ENCODE measurements around the gene NPHP1.
"Not testable (repeated sequence)": the region's sequence is repeated elsewhere in the genome, so short reads cannot be mapped to it uniquely, and the experiment has no call there.

Gene NPHP1

GRCh38 chr2:110101901-110102803 is 102.7 kb downstream of the NPHP1 start:
- FAIRE-seq: no peak

- FAIRE-seq: peak; percentile 98
Observed at GRCh38 chr2:110101280-110101844, 103.5 kb downstream of the NPHP1 start.

- not testable (repeated sequence) for FAIRE-seq
Observed at GRCh38 chr2:110100880-110101279, 103.9 kb downstream of the NPHP1 start.

- no peak for FAIRE-seq
Observed at GRCh38 chr2:110100480-110100879, 104.3 kb downstream of the NPHP1 start.

- no peak for FAIRE-seq
Observed at GRCh38 chr2:110099471-110100225, 105.2 kb downstream of the NPHP1 start.

- no peak for FAIRE-seq
Observed at GRCh38 chr2:110099038-110099425, 105.8 kb downstream of the NPHP1 start.

GRCh38 chr2:110097506-110098220 is 107.2 kb downstream of the NPHP1 start:
- no peak for FAIRE-seq

GRCh38 chr2:110095994-110096633 is 108.7 kb downstream of the NPHP1 start:
- FAIRE-seq: no peak

GRCh38 chr2:110094884-110095534 is 109.8 kb downstream of the NPHP1 start:
- not testable (repeated sequence) for FAIRE-seq

GRCh38 chr2:110093924-110094323 is 110.9 kb downstream of the NPHP1 start:
- FAIRE-seq: not testable (repeated sequence)

GRCh38 chr2:110090164-110090563 is 114.6 kb downstream of the NPHP1 start:
- FAIRE-seq: not testable (repeated sequence)

- not testable (repeated sequence) for FAIRE-seq
Observed at GRCh38 chr2:110083757-110084156, 121.1 kb downstream of the NPHP1 start.

- not testable (repeated sequence) for FAIRE-seq
Observed at GRCh38 chr2:110083162-110083561, 121.7 kb downstream of the NPHP1 start.

GRCh38 chr2:110078104-110078503 is 126.7 kb downstream of the NPHP1 start:
- not testable (repeated sequence) for FAIRE-seq

GRCh38 chr2:110075896-110076295 is 128.9 kb downstream of the NPHP1 start:
- not testable (repeated sequence) for FAIRE-seq

Measured in A204.1 (cell line).